ENCODE data around the gene FZD4.

FZD4 gene

DNA sequence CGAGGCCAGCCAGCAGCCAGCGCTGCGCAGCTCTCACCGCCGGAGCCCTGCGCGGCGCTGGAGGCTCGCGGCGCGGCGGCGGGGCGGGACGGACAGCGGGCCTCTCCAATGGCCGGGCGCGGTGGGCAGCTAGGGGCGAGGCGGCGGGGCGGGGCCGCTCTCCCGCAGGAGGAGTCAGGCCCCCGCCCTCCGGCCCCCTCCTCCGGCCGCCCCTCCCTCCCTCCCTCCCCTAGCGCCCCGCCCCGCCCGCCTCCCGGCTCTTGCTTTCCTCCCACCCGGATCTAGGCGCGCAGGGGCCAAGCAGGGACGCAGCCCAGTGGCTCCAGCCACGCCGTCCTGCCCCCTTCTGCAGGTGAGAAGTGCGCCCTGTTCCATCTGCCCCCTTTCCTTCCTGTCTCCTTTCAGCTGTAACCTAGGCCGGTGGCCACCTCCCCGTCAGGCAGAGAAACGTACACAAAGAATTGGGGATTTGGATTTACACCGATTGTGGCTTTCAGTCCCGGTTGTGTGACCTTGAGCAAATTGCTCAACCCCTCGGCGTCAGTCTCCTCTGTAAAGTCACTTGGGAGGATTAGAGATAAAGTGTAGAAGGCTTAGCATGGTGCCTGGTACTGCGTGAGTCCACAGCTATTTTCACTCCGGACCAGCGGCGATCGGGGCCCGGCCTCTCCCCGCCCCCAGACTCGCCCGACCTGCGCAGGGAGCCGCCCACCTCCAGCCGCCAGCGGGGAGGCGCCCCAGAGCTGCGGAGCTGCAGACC is at the start of gene FZD4:
TSS of gene FZD4 (minus strand) at position 35 of the 760 bp plus-strand sequence. CDS start 310 bp downstream, outside the sequence.
- Histone ChIP-seq H3K9me3 (ENCODE audit: control insufficient read depth, insufficient read depth, low read depth, low read length) (no peaks in the 10 kb centered on the region), H3K4me1 (ENCODE audit: control insufficient read depth, insufficient read depth, low read length) (no peaks in the 10 kb centered on the region), H3K27ac (ENCODE audit: extremely low read depth, low read depth, low read length) (peak within 1 kb of the TSS; percentile 74), H3K36me3 (ENCODE audit: control insufficient read depth in 2 of 2, insufficient read depth in 1 of 2, low read length in 2 of 2) (peaks cover 0 to 15% of the 10 kb centered on the region in 2 experiments; a peak in 1 of 3 replicates), H3K4me3 (ENCODE audit: low read depth, low read length) (peak within 1 kb of the TSS; percentile 75)
- ChIA-PET POLR2A (interaction anchor here (0.6 to 2.7 kb wide), 11 partner anchors 9 to 334 kb away, joined by 3 to 15 read pairs (median 4); partner anchors contain the start of gene TMEM135), CTCF (interaction anchor here (0.6 to 5.5 kb wide), 5 partner anchors 17 to 1361 kb away, joined by 3 to 35 read pairs (median 5); no protein-coding TSS in a partner anchor)
- TF ChIP-seq, protein P1, sequence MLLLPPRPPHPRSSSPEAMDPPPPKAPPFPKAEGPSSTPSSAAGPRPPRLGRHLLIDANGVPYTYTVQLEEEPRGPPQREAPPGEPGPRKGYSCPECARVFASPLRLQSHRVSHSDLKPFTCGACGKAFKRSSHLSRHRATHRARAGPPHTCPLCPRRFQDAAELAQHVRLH (tag by site-specific recombination; IDR thresholded peaks at IDR 0.05), result no peak
- TF ChIP-seq MZF1 (tag by site-specific recombination; IDR thresholded peaks at IDR 0.05; ENCODE audit: borderline replicate concordance) (peak; percentile 95), ZBTB20 (tag by site-specific recombination; IDR thresholded peaks at IDR 0.05) (peak; percentile 42), ZNF133 (tag by site-specific recombination; IDR thresholded peaks at IDR 0.05) (no peak), ZNF221 (tag by site-specific recombination; IDR thresholded peaks at IDR 0.05; ENCODE audit: borderline replicate concordance) (no peak), ZNF157 (tag by site-specific recombination; IDR thresholded peaks at IDR 0.05) (no peak), ZNF324 (tag by site-specific recombination; IDR thresholded peaks at IDR 0.05) (peak; percentile 36; the same call in 1 of the 2 replicates), ZNF121 (tag by site-specific recombination; IDR thresholded peaks at IDR 0.05) (no peak), ZNF555 (tag by site-specific recombination; conservative IDR thresholded peaks at IDR 0.05) (no peak), ZNF48 (tag by site-specific recombination; IDR thresholded peaks at IDR 0.05) (no peak), ZNF416 (tag by site-specific recombination; IDR thresholded peaks at IDR 0.05) (no peak), ZNF549 (tag by site-specific recombination; IDR thresholded peaks at IDR 0.05) (no peak), ZNF544 (tag by site-specific recombination; IDR thresholded peaks at IDR 0.05) (no peak), ZSCAN16 (tag by site-specific recombination; IDR thresholded peaks at IDR 0.05) (no peak), KLF1 (tag by site-specific recombination; IDR thresholded peaks at IDR 0.05) (no peak; the same call in 1 of the 2 replicates), ZNF266 (tag by site-specific recombination; IDR thresholded peaks at IDR 0.05; ENCODE audit: low read depth) (no peak), ZNF626 (tag by site-specific recombination; IDR thresholded peaks at IDR 0.05) (no peak), ZNF2 (tag by site-specific recombination; IDR thresholded peaks at IDR 0.05) (no peak), ZNF558 (tag by site-specific recombination; IDR thresholded peaks at IDR 0.05) (no peak), HOXD13 (CRISPR knock-in tag; IDR thresholded peaks at IDR 0.05; ENCODE audit: borderline replicate concordance) (no peak), ZFP41 (tag by site-specific recombination; IDR thresholded peaks at IDR 0.05; ENCODE audit: borderline replicate concordance) (no peak)
- TF ChIP-seq, protein P2, sequence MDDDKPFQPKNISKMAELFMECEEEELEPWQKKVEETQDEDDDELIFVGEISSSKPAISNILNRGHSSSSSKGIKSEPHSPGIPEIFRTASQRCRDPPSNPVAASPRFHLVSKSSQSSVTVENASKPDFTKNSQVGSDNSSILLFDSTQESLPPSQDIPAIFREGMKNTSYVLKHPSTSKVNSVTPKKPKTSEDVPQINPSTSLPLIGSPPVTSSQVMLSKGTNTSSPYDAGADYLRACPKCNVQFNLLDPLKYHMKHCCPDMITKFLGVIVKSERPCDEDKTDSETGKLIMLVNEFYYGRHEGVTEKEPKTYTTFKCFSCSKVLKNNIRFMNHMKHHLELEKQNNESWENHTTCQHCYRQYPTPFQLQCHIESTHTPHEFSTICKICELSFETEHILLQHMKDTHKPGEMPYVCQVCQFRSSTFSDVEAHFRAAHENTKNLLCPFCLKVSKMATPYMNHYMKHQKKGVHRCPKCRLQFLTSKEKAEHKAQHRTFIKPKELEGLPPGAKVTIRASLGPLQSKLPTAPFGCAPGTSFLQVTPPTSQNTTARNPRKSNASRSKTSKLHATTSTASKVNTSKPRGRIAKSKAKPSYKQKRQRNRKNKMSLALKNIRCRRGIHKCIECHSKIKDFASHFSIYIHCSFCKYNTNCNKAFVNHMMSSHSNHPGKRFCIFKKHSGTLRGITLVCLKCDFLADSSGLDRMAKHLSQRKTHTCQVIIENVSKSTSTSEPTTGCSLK (tag by site-specific recombination; IDR thresholded peaks at IDR 0.05), result no peak
- TF ChIP-seq, protein P3, sequence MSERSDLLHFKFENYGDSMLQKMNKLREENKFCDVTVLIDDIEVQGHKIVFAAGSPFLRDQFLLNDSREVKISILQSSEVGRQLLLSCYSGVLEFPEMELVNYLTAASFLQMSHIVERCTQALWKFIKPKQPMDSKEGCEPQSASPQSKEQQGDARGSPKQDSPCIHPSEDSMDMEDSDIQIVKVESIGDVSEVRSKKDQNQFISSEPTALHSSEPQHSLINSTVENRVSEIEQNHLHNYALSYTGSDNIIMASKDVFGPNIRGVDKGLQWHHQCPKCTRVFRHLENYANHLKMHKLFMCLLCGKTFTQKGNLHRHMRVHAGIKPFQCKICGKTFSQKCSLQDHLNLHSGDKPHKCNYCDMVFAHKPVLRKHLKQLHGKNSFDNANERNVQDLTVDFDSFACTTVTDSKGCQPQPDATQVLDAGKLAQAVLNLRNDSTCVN (tag by site-specific recombination; optimal IDR thresholded peaks at IDR 0.05), result no peak
- TF ChIP-seq, protein P4, sequence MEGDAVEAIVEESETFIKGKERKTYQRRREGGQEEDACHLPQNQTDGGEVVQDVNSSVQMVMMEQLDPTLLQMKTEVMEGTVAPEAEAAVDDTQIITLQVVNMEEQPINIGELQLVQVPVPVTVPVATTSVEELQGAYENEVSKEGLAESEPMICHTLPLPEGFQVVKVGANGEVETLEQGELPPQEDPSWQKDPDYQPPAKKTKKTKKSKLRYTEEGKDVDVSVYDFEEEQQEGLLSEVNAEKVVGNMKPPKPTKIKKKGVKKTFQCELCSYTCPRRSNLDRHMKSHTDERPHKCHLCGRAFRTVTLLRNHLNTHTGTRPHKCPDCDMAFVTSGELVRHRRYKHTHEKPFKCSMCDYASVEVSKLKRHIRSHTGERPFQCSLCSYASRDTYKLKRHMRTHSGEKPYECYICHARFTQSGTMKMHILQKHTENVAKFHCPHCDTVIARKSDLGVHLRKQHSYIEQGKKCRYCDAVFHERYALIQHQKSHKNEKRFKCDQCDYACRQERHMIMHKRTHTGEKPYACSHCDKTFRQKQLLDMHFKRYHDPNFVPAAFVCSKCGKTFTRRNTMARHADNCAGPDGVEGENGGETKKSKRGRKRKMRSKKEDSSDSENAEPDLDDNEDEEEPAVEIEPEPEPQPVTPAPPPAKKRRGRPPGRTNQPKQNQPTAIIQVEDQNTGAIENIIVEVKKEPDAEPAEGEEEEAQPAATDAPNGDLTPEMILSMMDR (tag by site-specific recombination; IDR thresholded peaks at IDR 0.05), result peak; percentile 52
- TF ChIP-seq, protein P5, sequence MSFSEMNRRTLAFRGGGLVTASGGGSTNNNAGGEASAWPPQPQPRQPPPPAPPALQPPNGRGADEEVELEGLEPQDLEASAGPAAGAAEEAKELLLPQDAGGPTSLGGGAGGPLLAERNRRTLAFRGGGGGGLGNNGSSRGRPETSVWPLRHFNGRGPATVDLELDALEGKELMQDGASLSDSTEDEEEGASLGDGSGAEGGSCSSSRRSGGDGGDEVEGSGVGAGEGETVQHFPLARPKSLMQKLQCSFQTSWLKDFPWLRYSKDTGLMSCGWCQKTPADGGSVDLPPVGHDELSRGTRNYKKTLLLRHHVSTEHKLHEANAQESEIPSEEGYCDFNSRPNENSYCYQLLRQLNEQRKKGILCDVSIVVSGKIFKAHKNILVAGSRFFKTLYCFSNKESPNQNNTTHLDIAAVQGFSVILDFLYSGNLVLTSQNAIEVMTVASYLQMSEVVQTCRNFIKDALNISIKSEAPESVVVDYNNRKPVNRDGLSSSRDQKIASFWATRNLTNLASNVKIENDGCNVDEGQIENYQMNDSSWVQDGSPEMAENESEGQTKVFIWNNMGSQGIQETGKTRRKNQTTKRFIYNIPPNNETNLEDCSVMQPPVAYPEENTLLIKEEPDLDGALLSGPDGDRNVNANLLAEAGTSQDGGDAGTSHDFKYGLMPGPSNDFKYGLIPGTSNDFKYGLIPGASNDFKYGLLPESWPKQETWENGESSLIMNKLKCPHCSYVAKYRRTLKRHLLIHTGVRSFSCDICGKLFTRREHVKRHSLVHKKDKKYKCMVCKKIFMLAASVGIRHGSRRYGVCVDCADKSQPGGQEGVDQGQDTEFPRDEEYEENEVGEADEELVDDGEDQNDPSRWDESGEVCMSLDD (tag by site-specific recombination; IDR thresholded peaks at IDR 0.05), result no peak
- TF ChIP-seq, protein P6, sequence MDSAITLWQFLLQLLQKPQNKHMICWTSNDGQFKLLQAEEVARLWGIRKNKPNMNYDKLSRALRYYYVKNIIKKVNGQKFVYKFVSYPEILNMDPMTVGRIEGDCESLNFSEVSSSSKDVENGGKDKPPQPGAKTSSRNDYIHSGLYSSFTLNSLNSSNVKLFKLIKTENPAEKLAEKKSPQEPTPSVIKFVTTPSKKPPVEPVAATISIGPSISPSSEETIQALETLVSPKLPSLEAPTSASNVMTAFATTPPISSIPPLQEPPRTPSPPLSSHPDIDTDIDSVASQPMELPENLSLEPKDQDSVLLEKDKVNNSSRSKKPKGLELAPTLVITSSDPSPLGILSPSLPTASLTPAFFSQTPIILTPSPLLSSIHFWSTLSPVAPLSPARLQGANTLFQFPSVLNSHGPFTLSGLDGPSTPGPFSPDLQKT (IDR thresholded peaks at IDR 0.05; ENCODE audit: borderline replicate concordance, low read depth, low read length), result no peak

Measured in HEK293 (cell line).